Measurements from ENCODE around the gene GJD4.

GJD4 gene

GRCh38 chr10:35626971-35627507, 21.9 kb downstream of the GJD4 start:
- no peak for DNase-seq (ENCODE audit: low read depth in 2 of 2)

- DNase-seq (ENCODE audit: low read depth in 2 of 2) = no peak
Measured at GRCh38 chr10:35631404-35631803, 26.3 kb downstream of the GJD4 start.

GRCh38 chr10:35632027-35632426, 26.9 kb downstream of the GJD4 start:
- no peak for DNase-seq (ENCODE audit: low read depth in 2 of 2)

GRCh38 chr10:35633006-35633980, 28.2 kb downstream of the GJD4 start:
- DNase-seq (ENCODE audit: low read depth in 2 of 2) = no peak

GRCh38 chr10:35635576-35635975, 30.4 kb downstream of the GJD4 start:
- peak in 1 of 2 donors; percentile 34 for DNase-seq (ENCODE audit: low read depth in 2 of 2)

- DNase-seq (ENCODE audit: low read depth in 2 of 2) = no peak
Measured at GRCh38 chr10:35636956-35637355, 31.8 kb downstream of the GJD4 start.

- no peak for DNase-seq (ENCODE audit: low read depth in 2 of 2)
Measured at GRCh38 chr10:35637462-35637861, 32.3 kb downstream of the GJD4 start.

GRCh38 chr10:35638101-35638500, 33.0 kb downstream of the GJD4 start:
- DNase-seq (ENCODE audit: low read depth in 2 of 2) = no peak

GRCh38 chr10:35639021-35639727, 34.0 kb downstream of the GJD4 start:
- no peak for DNase-seq (ENCODE audit: low read depth in 2 of 2)

- DNase-seq (ENCODE audit: low read depth in 2 of 2) = no peak
Measured at GRCh38 chr10:35639728-35640401, 34.7 kb downstream of the GJD4 start.

GRCh38 chr10:35640474-35640873, 35.3 kb downstream of the GJD4 start:
- peak in 1 of 2 donors; percentile 34 for DNase-seq (ENCODE audit: low read depth in 2 of 2)

- DNase-seq (ENCODE audit: low read depth in 2 of 2) = peak in 1 of 2 donors; percentile 52
Measured at GRCh38 chr10:35640951-35641675, 36.0 kb downstream of the GJD4 start.

- no peak for DNase-seq (ENCODE audit: low read depth in 2 of 2)
Measured at GRCh38 chr10:35641676-35642034, 36.5 kb downstream of the GJD4 start.

GRCh38 chr10:35642035-35642792, 37.1 kb downstream of the GJD4 start, which contains the start of gene FZD8:
TSS of gene FZD8 (minus strand) at chr10:35642296. CDS start at chr10:35641429, 867 bp downstream.
- DNase-seq (ENCODE audit: low read depth in 2 of 2) = peak; percentile 56 to 73

GRCh38 chr10:35642793-35643114, 37.6 kb downstream of the GJD4 start:
- no peak for DNase-seq (ENCODE audit: low read depth in 2 of 2)

GRCh38 chr10:35643151-35644049, 38.3 kb downstream of the GJD4 start:
- no peak for DNase-seq (ENCODE audit: low read depth in 2 of 2)

GRCh38 chr10:35644050-35644950, 39.2 kb downstream of the GJD4 start:
- no peak for DNase-seq (ENCODE audit: low read depth in 2 of 2)

- no peak for DNase-seq (ENCODE audit: low read depth in 2 of 2)
Measured at GRCh38 chr10:35650894-35651293, 45.8 kb downstream of the GJD4 start.

- no peak for DNase-seq (ENCODE audit: low read depth in 2 of 2)
Measured at GRCh38 chr10:35652824-35653223, 47.7 kb downstream of the GJD4 start.
